ENCODE data around the gene THTPA. TPM values are rescaled to one million over a fixed set of nuclear protein-coding genes. Genes with fewer than 3 reads are reported as not detected.

THTPA gene
- total and polyA plus RNA-seq, 2 of the 13 experiments (the other 11 are each of a cell fraction or from before 2014, with no cell fraction given): 7.4 to 8.7 TPM

- TF ChIP-seq STAT6 (CRISPR knock-in tag; IDR thresholded peaks at IDR 0.05; ENCODE audit: borderline replicate concordance) (no peak; the same call in 1 of the 2 replicates), CBX5 (CRISPR knock-in tag; IDR thresholded peaks at IDR 0.05; ENCODE audit: borderline replicate concordance) (peak; percentile 27; the same call in 1 of the 2 replicates), ZNF331 (CRISPR knock-in tag; IDR thresholded peaks at IDR 0.05) (peak; percentile 69), SALL1 (CRISPR knock-in tag; IDR thresholded peaks at IDR 0.05) (peak; percentile 59), TARDBP (CRISPR knock-in tag; IDR thresholded peaks at IDR 0.05) (peak; percentile 84), SKI (IDR thresholded peaks at IDR 0.05; ENCODE audit: partially characterized antibody) (peak; percentile 75), ATF4 (CRISPR knock-in tag; IDR thresholded peaks at IDR 0.05) (peak in 1 of 2 experiments; percentile 27; a peak in 1 of 4 replicates), HDAC2 (CRISPR knock-in tag; IDR thresholded peaks at IDR 0.05) (peak; percentile 42; the same call in 1 of the 2 replicates), ETV6 (CRISPR knock-in tag; conservative IDR thresholded peaks at IDR 0.05) (peak; percentile 26; the same call in 1 of the 2 replicates), ZNF343 (CRISPR knock-in tag; IDR thresholded peaks at IDR 0.05) (peak; percentile 21; the same call in 1 of the 2 replicates), ZNF772 (CRISPR knock-in tag; IDR thresholded peaks at IDR 0.05) (peak; percentile 95), ZNF329 (CRISPR knock-in tag; IDR thresholded peaks at IDR 0.05; ENCODE audit: low read depth) (peak; percentile 88), ZNF891 (CRISPR knock-in tag; IDR thresholded peaks at IDR 0.05) (no peak; the same call in 1 of the 2 replicates), ARNTL (CRISPR knock-in tag; IDR thresholded peaks at IDR 0.05) (peak; percentile 65; the same call in 1 of the 2 replicates), ZNF746 (CRISPR knock-in tag; IDR thresholded peaks at IDR 0.05) (peak; percentile 98), ZNF256 (CRISPR knock-in tag; conservative IDR thresholded peaks at IDR 0.05) (peak; percentile 50; the same call in 1 of the 2 replicates), MAFK (conservative IDR thresholded peaks at IDR 0.05 in 1 of 2, IDR thresholded peaks at IDR 0.05 in 1 of 2; ENCODE audit: low read length in 2 of 2) (no peak), ZNF652 (CRISPR knock-in tag; IDR thresholded peaks at IDR 0.05; ENCODE audit: borderline replicate concordance, low read depth) (no peak), DNMT1 (CRISPR knock-in tag; IDR thresholded peaks at IDR 0.05) (peak; percentile 94), SAP130 (CRISPR knock-in tag; IDR thresholded peaks at IDR 0.05; ENCODE audit: low read depth) (peak; percentile 88), CREBL2 (CRISPR knock-in tag; IDR thresholded peaks at IDR 0.05; ENCODE audit: borderline replicate concordance) (peak; percentile 65; the same call in 1 of the 2 replicates), ELF1 (CRISPR knock-in tag; IDR thresholded peaks at IDR 0.05) (peak; percentile 31; the same call in 1 of the 2 replicates), NFIB (CRISPR knock-in tag; IDR thresholded peaks at IDR 0.05; ENCODE audit: borderline replicate concordance) (no peak), NCOA5 (CRISPR knock-in tag; IDR thresholded peaks at IDR 0.05) (no peak), MXD3 (CRISPR knock-in tag; IDR thresholded peaks at IDR 0.05) (peak; percentile 49), ATRX (CRISPR knock-in tag; IDR thresholded peaks at IDR 0.05; ENCODE audit: borderline replicate concordance) (0 out of 2 replicates have a peak, but pooled peaks have one; percentile 38), ONECUT2 (CRISPR knock-in tag; IDR thresholded peaks at IDR 0.05) (peak; percentile 99), GATA4 (IDR thresholded peaks at IDR 0.05; ENCODE audit: borderline replicate concordance, low read depth) (peak; percentile 43; the same call in 1 of the 2 replicates)
Observed at GRCh38 chr14:23551266-23552028, 4.6 kb upstream of the THTPA start, which contains the start of gene ZFHX2 (continued).

Data from HepG2 (cell line).